ENCODE data around the gene LAP3. TPM values are rescaled to one million over a fixed set of nuclear protein-coding genes. Genes with fewer than 3 reads are reported as not detected.

Gene LAP3
- total RNA-seq: 128 and 137 TPM in 2 replicates

DNA sequence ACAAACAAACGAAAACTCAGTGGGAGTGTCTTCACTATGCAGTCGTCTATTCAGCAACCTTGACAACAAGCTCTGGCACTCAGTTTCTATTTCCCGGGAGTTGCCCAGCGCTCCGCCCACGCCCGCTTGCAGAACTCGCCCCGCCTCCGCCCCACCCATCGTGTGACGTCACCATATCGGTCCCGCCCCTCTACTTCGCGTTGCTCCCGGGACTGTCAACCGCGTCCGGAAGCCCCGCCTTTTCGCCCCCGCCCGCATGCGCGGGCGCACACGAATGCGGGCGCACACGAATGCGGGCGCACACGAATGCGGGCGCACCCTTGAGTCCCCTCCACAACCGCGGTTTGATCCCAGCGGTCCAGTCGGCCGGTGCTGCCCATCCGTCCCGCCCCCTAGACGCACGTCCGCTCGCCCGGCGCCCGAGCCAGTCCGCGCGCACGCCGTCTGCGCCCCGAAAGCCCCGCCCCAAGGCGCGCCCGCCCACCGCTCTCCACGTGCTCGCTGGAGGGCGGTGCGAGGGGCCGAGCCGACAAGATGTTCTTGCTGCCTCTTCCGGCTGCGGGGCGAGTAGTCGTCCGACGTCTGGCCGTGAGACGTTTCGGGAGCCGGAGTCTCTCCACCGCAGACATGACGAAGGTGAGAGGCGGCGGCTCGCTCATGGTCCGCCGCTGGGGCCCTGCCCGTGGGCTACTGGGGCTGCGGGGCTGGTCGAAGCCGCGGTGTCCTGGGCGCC, at the start of gene LAP3:
Gene LAP3, plus strand, starts transcription at position 267 of the 733 bp plus-strand sequence. Its CDS starts 268 bp downstream, at position 535.
- Histone ChIP-seq H3K79me2 (ENCODE audit: insufficient read depth, low read length) (peaks cover 16% of the 10 kb centered on the region), H2AFZ (ENCODE audit: low read length) (peak within 1 kb of the TSS; percentile 89), H3K27me3 (ENCODE audit: insufficient read depth, low read length) (no peaks in the 10 kb centered on the region), H3K4me3 (ENCODE audit: insufficient read depth, low read length) (peak within 1 kb of the TSS; percentile 92), H3K4me1 (ENCODE audit: insufficient read depth, low read length) (peaks cover 27% of the 10 kb centered on the region), H3K9me3 (ENCODE audit: low read depth, low read length) (no peaks in the 10 kb centered on the region), H3K36me3 (ENCODE audit: insufficient read depth, low read length) (peaks cover 8% of the 10 kb centered on the region), H3K4me2 (ENCODE audit: insufficient read depth, low read length) (peak within 1 kb of the TSS; percentile 87), H4K20me1 (ENCODE audit: insufficient read depth, low read length) (peaks cover 7% of the 10 kb centered on the region), H3K27ac (ENCODE audit: low read depth, low read length) (peak within 1 kb of the TSS; percentile 82)
- TF ChIP-seq, protein P1, sequence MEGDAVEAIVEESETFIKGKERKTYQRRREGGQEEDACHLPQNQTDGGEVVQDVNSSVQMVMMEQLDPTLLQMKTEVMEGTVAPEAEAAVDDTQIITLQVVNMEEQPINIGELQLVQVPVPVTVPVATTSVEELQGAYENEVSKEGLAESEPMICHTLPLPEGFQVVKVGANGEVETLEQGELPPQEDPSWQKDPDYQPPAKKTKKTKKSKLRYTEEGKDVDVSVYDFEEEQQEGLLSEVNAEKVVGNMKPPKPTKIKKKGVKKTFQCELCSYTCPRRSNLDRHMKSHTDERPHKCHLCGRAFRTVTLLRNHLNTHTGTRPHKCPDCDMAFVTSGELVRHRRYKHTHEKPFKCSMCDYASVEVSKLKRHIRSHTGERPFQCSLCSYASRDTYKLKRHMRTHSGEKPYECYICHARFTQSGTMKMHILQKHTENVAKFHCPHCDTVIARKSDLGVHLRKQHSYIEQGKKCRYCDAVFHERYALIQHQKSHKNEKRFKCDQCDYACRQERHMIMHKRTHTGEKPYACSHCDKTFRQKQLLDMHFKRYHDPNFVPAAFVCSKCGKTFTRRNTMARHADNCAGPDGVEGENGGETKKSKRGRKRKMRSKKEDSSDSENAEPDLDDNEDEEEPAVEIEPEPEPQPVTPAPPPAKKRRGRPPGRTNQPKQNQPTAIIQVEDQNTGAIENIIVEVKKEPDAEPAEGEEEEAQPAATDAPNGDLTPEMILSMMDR (IDR thresholded peaks at IDR 0.05; ENCODE audit: extremely low read depth, low read depth, low read length): no peak
- DNase-seq (ENCODE audit: insufficient read length, low spot score, missing footprints): peak; percentile 98

DNA sequence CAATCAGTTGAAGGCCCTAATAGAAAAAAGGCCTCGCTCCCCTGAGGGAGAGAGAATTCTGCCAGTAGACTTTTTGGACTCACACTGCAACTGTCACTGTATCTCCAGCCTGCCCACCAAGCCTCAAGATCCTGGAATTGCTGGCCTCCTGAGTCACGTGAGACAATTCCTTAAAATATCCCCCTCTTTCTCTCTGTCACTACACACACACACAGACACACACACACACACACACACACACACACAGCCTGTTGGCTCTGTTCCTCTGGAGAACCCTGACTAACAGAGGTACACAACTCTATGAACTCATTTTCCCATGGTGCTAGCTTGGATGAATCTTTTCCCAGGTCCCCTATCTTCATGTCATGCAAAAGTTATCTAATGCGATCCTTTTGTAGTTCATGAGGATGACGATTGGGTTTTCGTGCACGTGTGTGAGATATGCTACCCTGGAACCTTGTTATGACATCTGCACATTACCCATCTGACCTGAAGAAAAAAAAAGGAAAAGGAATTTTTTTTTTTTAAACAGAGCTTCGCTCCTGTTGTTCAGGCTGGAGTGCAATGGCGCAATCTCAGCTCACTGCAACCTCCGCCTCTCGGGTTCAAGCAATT, 48.3 kb upstream of the LAP3 start:
- Histone ChIP-seq H4K20me1 (ENCODE audit: insufficient read depth, low read length) (no peaks in the 10 kb centered on the region), H3K27me3 (ENCODE audit: insufficient read depth, low read length) (peaks cover 15% of the 10 kb centered on the region), H3K27ac (ENCODE audit: low read depth, low read length) (no peak overlapping the region), H3K4me1 (ENCODE audit: insufficient read depth, low read length) (no peaks in the 10 kb centered on the region), H2AFZ (ENCODE audit: low read length) (no peak overlapping the region), H3K4me2 (ENCODE audit: insufficient read depth, low read length) (no peak overlapping the region), H3K9me3 (ENCODE audit: low read depth, low read length) (no peaks in the 10 kb centered on the region), H3K4me3 (ENCODE audit: insufficient read depth, low read length) (no peak overlapping the region), H3K79me2 (ENCODE audit: insufficient read depth, low read length) (no peaks in the 10 kb centered on the region), H3K36me3 (ENCODE audit: insufficient read depth, low read length) (no peaks in the 10 kb centered on the region)
- no peak for DNase-seq (ENCODE audit: insufficient read length, low spot score, missing footprints)
- TF ChIP-seq, protein P1 (IDR thresholded peaks at IDR 0.05; ENCODE audit: extremely low read depth, low read depth, low read length): no peak

DNA sequence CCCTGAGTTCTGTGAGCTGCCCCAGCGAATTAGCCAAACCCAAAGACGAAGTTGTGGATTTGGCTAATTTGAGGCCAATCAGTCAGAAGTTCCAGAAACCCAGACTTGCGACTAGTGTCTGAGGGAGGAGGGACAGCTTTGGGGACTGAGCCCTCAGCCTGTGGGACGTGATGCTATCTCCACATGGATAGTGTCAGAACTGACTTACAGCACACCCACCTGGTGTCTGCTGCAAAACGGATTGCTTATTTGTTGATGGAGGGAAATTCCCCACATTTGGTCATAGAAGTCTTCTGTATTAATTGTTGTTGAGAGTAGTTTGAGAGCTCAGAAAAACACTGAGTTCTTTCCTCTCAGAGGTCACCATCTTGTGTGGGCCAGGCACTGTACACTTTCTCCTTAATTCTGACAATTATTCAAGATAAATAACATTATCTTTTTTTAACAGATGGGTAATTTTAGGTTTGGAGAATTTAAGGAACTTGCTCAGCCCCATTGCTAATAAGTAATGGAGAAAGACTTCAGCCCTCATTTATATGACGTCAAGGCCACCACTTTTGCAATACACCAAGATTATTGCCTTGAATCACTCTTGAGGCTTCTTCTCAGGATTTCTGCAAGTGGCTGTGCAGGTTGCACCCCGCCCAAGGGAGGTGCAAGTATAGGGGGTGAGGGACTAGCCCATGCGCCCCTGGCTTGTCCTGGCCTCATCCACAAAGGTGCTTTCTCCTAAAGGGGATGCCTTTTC, 45.3 kb upstream of the LAP3 start:
- Histone ChIP-seq H4K20me1 (ENCODE audit: insufficient read depth, low read length) (no peaks in the 10 kb centered on the region), H2AFZ (ENCODE audit: low read length) (no peak overlapping the region), H3K4me1 (ENCODE audit: insufficient read depth, low read length) (no peaks in the 10 kb centered on the region), H3K36me3 (ENCODE audit: insufficient read depth, low read length) (no peaks in the 10 kb centered on the region), H3K9me3 (ENCODE audit: low read depth, low read length) (no peaks in the 10 kb centered on the region), H3K79me2 (ENCODE audit: insufficient read depth, low read length) (no peaks in the 10 kb centered on the region), H3K4me2 (ENCODE audit: insufficient read depth, low read length) (no peak overlapping the region), H3K4me3 (ENCODE audit: insufficient read depth, low read length) (no peak overlapping the region), H3K27ac (ENCODE audit: low read depth, low read length) (no peak overlapping the region), H3K27me3 (ENCODE audit: insufficient read depth, low read length) (peaks cover 14% of the 10 kb centered on the region)
- DNase-seq (ENCODE audit: insufficient read length, low spot score, missing footprints): no peak
- TF ChIP-seq, protein P1 (IDR thresholded peaks at IDR 0.05; ENCODE audit: extremely low read depth, low read depth, low read length): no peak

DNA sequence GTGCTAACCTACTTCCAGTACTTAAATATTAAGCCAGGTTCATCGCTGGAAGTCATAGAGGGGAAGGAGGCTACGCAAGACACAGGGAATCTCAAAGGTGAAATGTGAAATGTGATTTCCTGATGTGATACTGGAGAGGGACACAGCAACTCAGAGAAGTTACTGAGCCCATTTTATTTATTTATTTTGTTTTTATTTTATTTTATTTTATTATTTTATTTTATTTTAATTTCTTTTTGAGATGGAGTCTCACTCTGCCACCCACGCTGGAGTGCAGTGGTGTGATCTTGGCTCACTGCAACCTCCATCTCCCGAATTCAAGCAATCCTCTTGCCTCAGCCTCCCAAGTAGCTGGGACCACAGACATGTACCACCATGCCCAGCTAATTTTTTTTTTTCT, 42.3 kb upstream of the LAP3 start:
- no peak overlapping the region for H3K27ac ChIP-seq (ENCODE audit: low read depth, low read length)
- TF ChIP-seq, protein P1 (IDR thresholded peaks at IDR 0.05; ENCODE audit: extremely low read depth, low read depth, low read length): no peak
- no peak overlapping the region for H3K4me3 ChIP-seq (ENCODE audit: insufficient read depth, low read length)
- no peaks in the 10 kb centered on the region for H3K79me2 ChIP-seq (ENCODE audit: insufficient read depth, low read length)
- H3K4me2 ChIP-seq (ENCODE audit: insufficient read depth, low read length): no peak overlapping the region
- H3K27me3 ChIP-seq (ENCODE audit: insufficient read depth, low read length): peaks cover 5% of the 10 kb centered on the region
- no peaks in the 10 kb centered on the region for H3K36me3 ChIP-seq (ENCODE audit: insufficient read depth, low read length)
- H3K4me1 ChIP-seq (ENCODE audit: insufficient read depth, low read length): no peaks in the 10 kb centered on the region
- no peaks in the 10 kb centered on the region for H3K9me3 ChIP-seq (ENCODE audit: low read depth, low read length)
- DNase-seq (ENCODE audit: insufficient read length, low spot score, missing footprints): no peak
- H2AFZ ChIP-seq (ENCODE audit: low read length): no peak overlapping the region
- no peaks in the 10 kb centered on the region for H4K20me1 ChIP-seq (ENCODE audit: insufficient read depth, low read length)
